NCI-H446 (cell line): ENCODE results near the gene UPK1B.
"Not testable (repeated sequence)": the region's sequence is repeated elsewhere in the genome, so short reads cannot be mapped to it uniquely, and the experiment has no call there.

Source experiments
- DNase-seq, 2 experiments: peaks; one replicate each; lab custom pipeline; 2025; lab: John Stamatoyannopoulos, UW

The UPK1B gene

GRCh38 chr3:119173325-119173724, at the start of gene UPK1B:
Gene UPK1B, plus strand, starts transcription at chr3:119173598. Its CDS starts 13,144 bp downstream, at chr3:119186742.
- no peak for DNase-seq

GRCh38 chr3:119125342-119125741, 48.1 kb upstream of the UPK1B start:
- no peak for DNase-seq

- DNase-seq, result no peak
Observed at GRCh38 chr3:119125742-119126504, 47.5 kb upstream of the UPK1B start.

GRCh38 chr3:119130291-119130690, 43.1 kb upstream of the UPK1B start:
- not testable (repeated sequence) for DNase-seq

GRCh38 chr3:119132291-119132690, 41.1 kb upstream of the UPK1B start:
- DNase-seq, result not testable (repeated sequence)

GRCh38 chr3:119139360-119139759, 34.0 kb upstream of the UPK1B start:
- not testable (repeated sequence) for DNase-seq

- no peak for DNase-seq
Observed at GRCh38 chr3:119140466-119140865, 32.9 kb upstream of the UPK1B start.

GRCh38 chr3:119145128-119145499, 28.3 kb upstream of the UPK1B start:
- DNase-seq, result no peak

- peak; percentile 21 to 78 for DNase-seq
Observed at GRCh38 chr3:119145500-119146167, 27.8 kb upstream of the UPK1B start, which contains the start of gene TEX55. Gene TEX55, plus strand, starts transcription at chr3:119146165. Its CDS starts 25 bp downstream, at chr3:119146190.

GRCh38 chr3:119146578-119147375, 26.6 kb upstream of the UPK1B start:
- no peak for DNase-seq

- no peak for DNase-seq
Observed at GRCh38 chr3:119147494-119147893, 25.9 kb upstream of the UPK1B start.

GRCh38 chr3:119148493-119149180, 24.8 kb upstream of the UPK1B start:
- no peak for DNase-seq

- DNase-seq, result no peak
Observed at GRCh38 chr3:119149484-119149883, 23.9 kb upstream of the UPK1B start.

- no peak for DNase-seq
Observed at GRCh38 chr3:119156868-119157267, 16.5 kb upstream of the UPK1B start.

GRCh38 chr3:119157971-119158370, 15.4 kb upstream of the UPK1B start:
- no peak for DNase-seq

GRCh38 chr3:119160361-119160760, 13.0 kb upstream of the UPK1B start:
- no peak for DNase-seq

GRCh38 chr3:119160815-119161214, 12.6 kb upstream of the UPK1B start:
- no peak for DNase-seq

GRCh38 chr3:119161240-119161639, 12.2 kb upstream of the UPK1B start:
- DNase-seq, result no peak

- DNase-seq, result not testable (repeated sequence)
Observed at GRCh38 chr3:119164745-119165144, 8.7 kb upstream of the UPK1B start.

GRCh38 chr3:119170821-119171220, 2.6 kb upstream of the UPK1B start:
- DNase-seq, result no peak

- no peak for DNase-seq
Observed at GRCh38 chr3:119175872-119176756, 2.7 kb downstream of the UPK1B start.
